Measurements from ENCODE around the gene BMP4. TPM values are rescaled to one million over a fixed set of nuclear protein-coding genes. Genes with fewer than 3 reads are reported as not detected.

BMP4 gene
- total and polyA plus RNA-seq, 2 of the 13 experiments (the other 11 are each of a cell fraction or from before 2014, with no cell fraction given): 56.4 to 169 TPM

- ChIA-PET POLR2A (interaction anchor here (0.7 to 1.7 kb wide), 6 partner anchors 9 to 381 kb away, joined by 3 to 10 read pairs (median 3); partner anchors contain the start of gene BMP4), CTCF (ENCODE audit: low intra/inter-chr PET ratio, low total read pairs) (no interaction called here)
- intact Hi-C loops (cut with micrococcal nuclease; ENCODE audit: unreplicated experiment): loop anchor here (10.0 kb wide), 2 partner anchors 63 to 513 kb away; no protein-coding TSS in a partner anchor
- H3K4me3 ChIP-seq (replicated peaks in 1 of 3; ENCODE audit: insufficient read depth in 1 of 3, low read depth in 2 of 3, low read length in 3 of 3): no peak overlapping the region
- in situ Hi-C loops (cut with HindIII; ENCODE audit: extremely low pct_ligation_motif_present, low pct_unique_long_range_greater_than_20kb): loop anchor here (10.0 kb wide), 1 partner anchor 333 kb away; no protein-coding TSS in a partner anchor
- peaks cover 78% of the 10 kb centered on the region for H3K4me1 ChIP-seq (ENCODE audit: insufficient read depth, low read length)
- peak overlapping the region; percentile 17 for H3K27ac ChIP-seq (ENCODE audit: extremely low read length, insufficient read depth, low read length)
- DNase-seq (ENCODE audit: low spot score) (peak; percentile 69), FAIRE-seq (no peak), ATAC-seq (peak; percentile 71)
- peaks cover 19% of the 10 kb centered on the region; the same call in 1 of the 2 replicates for H4K20me1 ChIP-seq (ENCODE audit: insufficient read depth, low read length)
- H3K4me2 ChIP-seq (ENCODE audit: low read depth, low read length): no peak overlapping the region
- no peaks in the 10 kb centered on the region for H3K27me3 ChIP-seq (ENCODE audit: control insufficient read depth in 1 of 2, insufficient read depth in 2 of 2, low read length in 2 of 2)
- peaks cover 18 to 32% of the 10 kb centered on the region in 2 experiments for H3K36me3 ChIP-seq (replicated peaks in 1 of 2; ENCODE audit: control insufficient read depth in 1 of 2, insufficient read depth in 2 of 2, low read length in 2 of 2)
- H3K79me2 ChIP-seq (ENCODE audit: insufficient read depth, low read length): peaks cover 23% of the 10 kb centered on the region
- H3K9me3 ChIP-seq (ENCODE audit: low read length): no peaks in the 10 kb centered on the region
- no TSS peak for BruUV-seq (replicated peaks)
- H2AFZ ChIP-seq (ENCODE audit: low read length): no peak overlapping the region
- H3K9ac ChIP-seq (ENCODE audit: insufficient read depth, low read depth, low read length): no peak overlapping the region
- WGBS (ENCODE audit: low lambda C conversion rate): 70% methylated on average over 12 of the region's 12 CpGs
- TF ChIP-seq, protein P1, sequence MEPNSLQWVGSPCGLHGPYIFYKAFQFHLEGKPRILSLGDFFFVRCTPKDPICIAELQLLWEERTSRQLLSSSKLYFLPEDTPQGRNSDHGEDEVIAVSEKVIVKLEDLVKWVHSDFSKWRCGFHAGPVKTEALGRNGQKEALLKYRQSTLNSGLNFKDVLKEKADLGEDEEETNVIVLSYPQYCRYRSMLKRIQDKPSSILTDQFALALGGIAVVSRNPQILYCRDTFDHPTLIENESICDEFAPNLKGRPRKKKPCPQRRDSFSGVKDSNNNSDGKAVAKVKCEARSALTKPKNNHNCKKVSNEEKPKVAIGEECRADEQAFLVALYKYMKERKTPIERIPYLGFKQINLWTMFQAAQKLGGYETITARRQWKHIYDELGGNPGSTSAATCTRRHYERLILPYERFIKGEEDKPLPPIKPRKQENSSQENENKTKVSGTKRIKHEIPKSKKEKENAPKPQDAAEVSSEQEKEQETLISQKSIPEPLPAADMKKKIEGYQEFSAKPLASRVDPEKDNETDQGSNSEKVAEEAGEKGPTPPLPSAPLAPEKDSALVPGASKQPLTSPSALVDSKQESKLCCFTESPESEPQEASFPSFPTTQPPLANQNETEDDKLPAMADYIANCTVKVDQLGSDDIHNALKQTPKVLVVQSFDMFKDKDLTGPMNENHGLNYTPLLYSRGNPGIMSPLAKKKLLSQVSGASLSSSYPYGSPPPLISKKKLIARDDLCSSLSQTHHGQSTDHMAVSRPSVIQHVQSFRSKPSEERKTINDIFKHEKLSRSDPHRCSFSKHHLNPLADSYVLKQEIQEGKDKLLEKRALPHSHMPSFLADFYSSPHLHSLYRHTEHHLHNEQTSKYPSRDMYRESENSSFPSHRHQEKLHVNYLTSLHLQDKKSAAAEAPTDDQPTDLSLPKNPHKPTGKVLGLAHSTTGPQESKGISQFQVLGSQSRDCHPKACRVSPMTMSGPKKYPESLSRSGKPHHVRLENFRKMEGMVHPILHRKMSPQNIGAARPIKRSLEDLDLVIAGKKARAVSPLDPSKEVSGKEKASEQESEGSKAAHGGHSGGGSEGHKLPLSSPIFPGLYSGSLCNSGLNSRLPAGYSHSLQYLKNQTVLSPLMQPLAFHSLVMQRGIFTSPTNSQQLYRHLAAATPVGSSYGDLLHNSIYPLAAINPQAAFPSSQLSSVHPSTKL (CRISPR knock-in tag; IDR thresholded peaks at IDR 0.05): peak; percentile 34; the same call in 1 of the 2 replicates
- no peak for TF ChIP-seq NR1H2 (CRISPR knock-in tag; IDR thresholded peaks at IDR 0.05; ENCODE audit: borderline replicate concordance, low read depth)
- TF ChIP-seq ZNF800 (CRISPR knock-in tag; IDR thresholded peaks at IDR 0.05): no peak
- TF ChIP-seq GRHL1 (CRISPR knock-in tag; conservative IDR thresholded peaks at IDR 0.05): no peak
- TF ChIP-seq MNT (IDR thresholded peaks at IDR 0.05): no peak
- no peak for TF ChIP-seq CENPT (CRISPR knock-in tag; IDR thresholded peaks at IDR 0.05; ENCODE audit: low read depth)
- TF ChIP-seq GATAD2A (CRISPR knock-in tag; IDR thresholded peaks at IDR 0.05): no peak
- TF ChIP-seq LRRFIP1 (CRISPR knock-in tag; conservative IDR thresholded peaks at IDR 0.05): no peak
- no peak for TF ChIP-seq ZNF260 (CRISPR knock-in tag; IDR thresholded peaks at IDR 0.05; ENCODE audit: borderline replicate concordance, low read depth)
Observed at GRCh38 chr14:53947452-53948204, 9.0 kb downstream of the BMP4 start.

All from HepG2 (cell line).